Thymus (tissue), 11 donors: Measurements from ENCODE around the gene TLE4. TPM values are rescaled to one million over a fixed set of nuclear protein-coding genes. Genes with fewer than 3 reads are reported as not detected.

Experiments
- DNase-seq, 9 donors: peaks; one replicate each; pipeline ENCODE4 v3.0.0-alpha.2; 2013; ENCODE audit warnings: low spot score in 9 of 9, low read depth in 6 of 9, missing footprints in 1 of 9
- H3K27ac ChIP-seq, 2 donors: one replicate each; pipeline ENCODE4 v1.5.1; 2013; ENCODE audit warnings: control low read depth in 1 of 2, low read depth in 1 of 2, low read length in 1 of 2, mild to moderate bottlenecking in 1 of 2, moderate library complexity in 1 of 2
- H3K27me3 ChIP-seq, 2 donors: one replicate each; pipeline ENCODE4 v1.5.1; 2013; ENCODE audit warnings: low read length in 1 of 2; ENCODE audit not compliant: control insufficient read depth in 2 of 2, insufficient read depth in 1 of 2
- H3K36me3 ChIP-seq, 2 donors: one replicate each; pipeline ENCODE4 v1.5.1; 2013; ENCODE audit warnings: low read length in 1 of 2, mild to moderate bottlenecking in 1 of 2, moderate library complexity in 1 of 2; ENCODE audit not compliant: control insufficient read depth in 2 of 2, insufficient read depth in 2 of 2
- H3K4me1 ChIP-seq, 2 donors: one replicate each; pipeline ENCODE4 v1.5.1; 2013; ENCODE audit warnings: low read length in 2 of 2; ENCODE audit not compliant: control insufficient read depth in 2 of 2, insufficient read depth in 2 of 2
- H3K4me3 ChIP-seq, 2 donors: one replicate each; pipeline ENCODE4 v1.5.1; 2013; ENCODE audit warnings: low read length in 2 of 2, control low read depth in 1 of 2, mild to moderate bottlenecking in 1 of 2
- H3K9me3 ChIP-seq, 2 donors: one replicate each; pipeline ENCODE4 v1.5.1; 2013; ENCODE audit warnings: low read length in 1 of 2, mild to moderate bottlenecking in 1 of 2; ENCODE audit not compliant: control insufficient read depth in 2 of 2, insufficient read depth in 1 of 2
- WGBS: extraction: QIAGEN DNeasy Blood & Tissue Kit; methylation state at CpG from one replicate; pipeline ENCODE4 v1.1.7; 2013; 5-methylcytosine and 5-hydroxymethylcytosine counted together
- polyA plus RNA-seq: library from polyadenylated mRNA; stranded (reverse); fragments of 200-250 nt; gene quantifications from one replicate; pipeline ENCODE4 v1.2.3, GENCODE V29; 2013
- total RNA-seq: library from RNA; stranded (reverse); fragments of 120-200 nt; gene quantifications from one replicate; pipeline ENCODE4 v1.2.4, GENCODE V29; 2013
- donor health status: healthy.

The TLE4 gene
- total and polyA plus RNA-seq, 2 donors = 22.6 to 26.9 TPM

- 94% methylated on average over 5 of the region's 5 CpGs for WGBS
- no peaks in the 10 kb centered on the region for H3K27me3 ChIP-seq
- no peak for DNase-seq
- H3K4me3 ChIP-seq = no peak overlapping the region
- peaks cover 0 to 1% of the 10 kb centered on the region in 2 donors for H3K4me1 ChIP-seq
- H3K36me3 ChIP-seq = peaks cover 9 to 14% of the 10 kb centered on the region in 2 donors
- H3K9me3 ChIP-seq = no peaks in the 10 kb centered on the region
- H3K27ac ChIP-seq = no peak overlapping the region
Observed at GRCh38 chr9:79700607-79701360, 129.0 kb downstream of the TLE4 start.

- Histone ChIP-seq H3K4me1 (no peaks in the 10 kb centered on the region), H3K9me3 (no peaks in the 10 kb centered on the region), H3K4me3 (no peak overlapping the region), H3K27ac (no peak overlapping the region), H3K36me3 (peaks cover 17 to 22% of the 10 kb centered on the region in 2 donors), H3K27me3 (no peaks in the 10 kb centered on the region)
- 95% methylated on average over 2 of the region's 2 CpGs for WGBS
- DNase-seq = no peak
Observed at GRCh38 chr9:79701651-79702050, 129.9 kb downstream of the TLE4 start.

- H3K27me3 ChIP-seq = no peaks in the 10 kb centered on the region
- no peak for DNase-seq
- no peaks in the 10 kb centered on the region for H3K4me1 ChIP-seq
- H3K4me3 ChIP-seq = no peak overlapping the region
- H3K36me3 ChIP-seq = peaks cover 42 to 52% of the 10 kb centered on the region in 2 donors
- H3K27ac ChIP-seq = no peak overlapping the region
- H3K9me3 ChIP-seq = no peaks in the 10 kb centered on the region
- 98% methylated on average over 3 of the region's 3 CpGs for WGBS
Observed at GRCh38 chr9:79705704-79706103, 133.9 kb downstream of the TLE4 start.

- Histone ChIP-seq H3K27ac (no peak overlapping the region), H3K27me3 (no peaks in the 10 kb centered on the region), H3K9me3 (no peaks in the 10 kb centered on the region), H3K36me3 (peaks cover 48 to 57% of the 10 kb centered on the region in 2 donors), H3K4me1 (no peaks in the 10 kb centered on the region), H3K4me3 (no peak overlapping the region)
- whole genome bisulfite sequencing = 97% methylated on average over 5 of the region's 5 CpGs
- DNase-seq = no peak
Observed at GRCh38 chr9:79706512-79706911, 134.7 kb downstream of the TLE4 start.

- H3K36me3 ChIP-seq = peaks cover 52 to 64% of the 10 kb centered on the region in 2 donors
Observed at GRCh38 chr9:79707589-79707988, 135.8 kb downstream of the TLE4 start.

GRCh38 chr9:79708541-79708940, 136.8 kb downstream of the TLE4 start:
- H3K4me1 ChIP-seq = no peaks in the 10 kb centered on the region
- H3K27me3 ChIP-seq = no peaks in the 10 kb centered on the region
- H3K27ac ChIP-seq = no peak overlapping the region
- 98% methylated on average over 13 of the region's 13 CpGs for WGBS
- no peaks in the 10 kb centered on the region for H3K9me3 ChIP-seq
- peaks cover 56 to 67% of the 10 kb centered on the region in 2 donors for H3K36me3 ChIP-seq
- H3K4me3 ChIP-seq = no peak overlapping the region
- DNase-seq = no peak

More at GRCh38 chr9:79707589-79707988, 135.8 kb downstream of the TLE4 start:
- Histone ChIP-seq H3K27me3 (no peaks in the 10 kb centered on the region), H3K9me3 (no peaks in the 10 kb centered on the region), H3K4me1 (no peaks in the 10 kb centered on the region), H3K27ac (no peak overlapping the region), H3K4me3 (no peak overlapping the region)
- WGBS = over 99% methylated on average over 2 of the region's 2 CpGs
- no peak for DNase-seq

GRCh38 chr9:79709743-79710674, 138.2 kb downstream of the TLE4 start:
- Histone ChIP-seq H3K9me3 (no peaks in the 10 kb centered on the region), H3K27me3 (no peaks in the 10 kb centered on the region), H3K27ac (no peak overlapping the region), H3K4me3 (no peak overlapping the region), H3K4me1 (no peaks in the 10 kb centered on the region), H3K36me3 (peaks cover 57 to 68% of the 10 kb centered on the region in 2 donors)
- whole genome bisulfite sequencing = 98% methylated on average over 7 of the region's 7 CpGs
- DNase-seq = no peak

- Histone ChIP-seq H3K9me3 (no peaks in the 10 kb centered on the region), H3K4me1 (no peaks in the 10 kb centered on the region), H3K27ac (no peak overlapping the region), H3K4me3 (no peak overlapping the region), H3K36me3 (peaks cover 59 to 69% of the 10 kb centered on the region in 2 donors), H3K27me3 (no peaks in the 10 kb centered on the region)
- DNase-seq = no peak
Observed at GRCh38 chr9:79711874-79712273, 140.1 kb downstream of the TLE4 start.

GRCh38 chr9:79719021-79719420, 147.3 kb downstream of the TLE4 start:
- WGBS = 98% methylated on average over 2 of the region's 2 CpGs
- H3K4me3 ChIP-seq = no peak overlapping the region
- no peaks in the 10 kb centered on the region for H3K9me3 ChIP-seq
- H3K27ac ChIP-seq = no peak overlapping the region
- H3K36me3 ChIP-seq = peaks cover 67 to 84% of the 10 kb centered on the region in 2 donors
- DNase-seq = no peak
- H3K27me3 ChIP-seq = no peaks in the 10 kb centered on the region
- no peaks in the 10 kb centered on the region for H3K4me1 ChIP-seq
